IMR-90 (cell line): ENCODE data around the gene ZNF74. TPM values are rescaled to one million over a fixed set of nuclear protein-coding genes. Genes with fewer than 3 reads are reported as not detected.
A peak's percentile ranks its signal among the peaks of the same experiment; 100 is the strongest.

Source experiments
- ATAC-seq: fragments of 200-7000 bp; cut with Tn5 transposase; 2 replicates; pipeline ENCODE4 v1.9.1; 2020; ENCODE audit warnings: low read depth, mild to moderate bottlenecking, moderate library complexity
- BruUV-seq: library from RNA; stranded (reverse); fragments of 400-500 nt; replicated peaks from 2 replicates; lab custom pipeline; 2021; lab: Mats Ljungman, UMichigan
- CTCF ChIA-PET: fragments of 300-600 bp; formaldehyde crosslinking; extraction: SDS; loops from one replicate; lab custom pipeline; 2021; ENCODE audit warnings: antibody characterized with exemption; lab: Yijun Ruan, JAX
- POLR2A ChIA-PET: fragments of 300-600 bp; sonication (Branson Sonifier 250); formaldehyde crosslinking; loops from one replicate; lab custom pipeline; 2022; ENCODE audit warnings: antibody characterized with exemption; ENCODE audit not compliant: unreplicated experiment; lab: Charles Lee
- DNase-seq: peaks from one replicate; pipeline ENCODE4 v3.0.0; 2013
- H2AFZ ChIP-seq: replicated peaks from 2 replicates; pipeline ENCODE3; 2013; ENCODE audit warnings: low read length, mild to moderate bottlenecking; ENCODE audit not compliant: poor library complexity
- H2AK5ac ChIP-seq: 2 replicates; pipeline ENCODE4 v1.6.1; 2013; ENCODE audit warnings: low read depth, low read length, inconsistent platforms
- H2AK9ac ChIP-seq: replicated peaks from 2 replicates; pipeline ENCODE3; 2013; ENCODE audit warnings: mild to moderate bottlenecking, low read depth, low read length, moderate library complexity; ENCODE audit not compliant: poor library complexity
- H2BK120ac ChIP-seq: 2 replicates; pipeline ENCODE4 v1.6.1; 2013; ENCODE audit warnings: low read depth, low read length, inconsistent platforms
- H2BK15ac ChIP-seq: 3 replicates; pipeline ENCODE4 v1.6.1; 2013; ENCODE audit warnings: low read depth, low read length, inconsistent platforms
- H2BK20ac ChIP-seq: 2 replicates; pipeline ENCODE4 v1.6.1; 2013; ENCODE audit warnings: low read depth, mild to moderate bottlenecking, inconsistent platforms, low read length, moderate library complexity
- H2BK5ac ChIP-seq: 2 replicates; pipeline ENCODE4 v1.6.1; 2013; ENCODE audit warnings: mild to moderate bottlenecking, low read depth, low read length, inconsistent platforms; ENCODE audit not compliant: poor library complexity, severe bottlenecking
- H3K14ac ChIP-seq: replicated peaks from 2 replicates; pipeline ENCODE4 v1.6.1; 2013; ENCODE audit warnings: low read depth, low read length, inconsistent platforms
- H3K18ac ChIP-seq: 2 replicates; pipeline ENCODE4 v1.6.1; 2013; ENCODE audit warnings: low read depth, low read length, control low read depth
- H3K23ac ChIP-seq: 2 replicates; pipeline ENCODE4 v1.6.1; 2013; ENCODE audit warnings: low read depth, low read length, inconsistent platforms
- H3K27ac ChIP-seq: 2 replicates; pipeline ENCODE4 v1.5.1; 2013; ENCODE audit warnings: mild to moderate bottlenecking, control low read depth, low read length; ENCODE audit not compliant: insufficient read depth
- H3K27me3 ChIP-seq: 2 replicates; pipeline ENCODE4 v1.6.1; 2013; ENCODE audit warnings: low read length; ENCODE audit not compliant: control insufficient read depth, insufficient read depth
- H3K36me3 ChIP-seq: 2 replicates; pipeline ENCODE4 v1.6.1; 2013; ENCODE audit warnings: low read length, mixed read lengths; ENCODE audit not compliant: control insufficient read depth, insufficient read depth
- H3K4ac ChIP-seq: 2 replicates; pipeline ENCODE4 v1.6.1; 2013; ENCODE audit warnings: low read depth, low read length, inconsistent platforms
- H3K4me1 ChIP-seq: 2 replicates; pipeline ENCODE4 v1.6.1; 2013; ENCODE audit warnings: low read length, mixed read lengths; ENCODE audit not compliant: control insufficient read depth, insufficient read depth
- H3K4me2 ChIP-seq: 2 replicates; pipeline ENCODE4 v1.6.1; 2013; ENCODE audit warnings: low read depth, mild to moderate bottlenecking, control low read depth, low read length, moderate library complexity
- H3K4me3 ChIP-seq: 2 replicates; pipeline ENCODE4 v1.5.1; 2013; ENCODE audit warnings: low read depth, mild to moderate bottlenecking, control low read depth, low read length, moderate library complexity; ENCODE audit not compliant: insufficient read depth
- H3K56ac ChIP-seq: 2 replicates; pipeline ENCODE4 v1.6.1; 2013; ENCODE audit warnings: low read length, inconsistent platforms; ENCODE audit not compliant: insufficient read depth; ENCODE audit errors: extremely low read depth
- H3K79me1 ChIP-seq, 2 experiments: 2 replicates each; pipeline ENCODE4 v1.6.1; 2013; ENCODE audit warnings: low read length in 2 of 2, inconsistent platforms in 1 of 2, low read depth in 1 of 2
- H3K9ac ChIP-seq: 2 replicates; pipeline ENCODE4 v1.6.1; 2013; ENCODE audit warnings: low read depth, low read length, control low read depth
- H3K9me1 ChIP-seq: 2 replicates; pipeline ENCODE4 v1.6.1; 2013; ENCODE audit warnings: low read length, inconsistent platforms; ENCODE audit not compliant: insufficient read depth
- H3K9me3 ChIP-seq: 2 replicates; pipeline ENCODE4 v1.6.1; 2013; ENCODE audit warnings: low read length; ENCODE audit not compliant: control insufficient read depth, insufficient read depth
- H4K20me1 ChIP-seq: 2 replicates; pipeline ENCODE4 v1.6.1; 2013; ENCODE audit warnings: low read length, inconsistent platforms; ENCODE audit not compliant: insufficient read depth
- H4K5ac ChIP-seq: 2 replicates; pipeline ENCODE4 v1.6.1; 2013; ENCODE audit warnings: mild to moderate bottlenecking, low read depth, low read length, control low read depth
- H4K8ac ChIP-seq, 2 experiments: 2 replicates each; pipeline ENCODE4 v1.6.1; 2013; ENCODE audit warnings: low read depth in 2 of 2, low read length in 2 of 2, control low read depth in 1 of 2, inconsistent platforms in 1 of 2
- H4K91ac ChIP-seq: 2 replicates; pipeline ENCODE4 v1.6.1; 2013; ENCODE audit warnings: low read depth, low read length, inconsistent platforms; ENCODE audit not compliant: insufficient read depth
- BHLHE40 ChIP-seq: fragments of 150-350 bp; IDR thresholded peaks from 2 replicates; pipeline ENCODE4 v1.6.1; 2016; ENCODE audit warnings: mild to moderate bottlenecking, low read depth, low read length
- CEBPB ChIP-seq: IDR thresholded peaks from 2 replicates; pipeline ENCODE4 v1.6.1; 2012; ENCODE audit warnings: low read depth, low read length, improper control_type of control experiment
- CHD1 ChIP-seq: IDR thresholded peaks from 2 replicates; pipeline ENCODE4 v1.6.1; 2012; ENCODE audit warnings: low read depth, low read length, improper control_type of control experiment
- FOS ChIP-seq: fragments of 150-350 bp; IDR thresholded peaks from 2 replicates; pipeline ENCODE4 v1.6.1; 2016; ENCODE audit warnings: low read depth, low read length
- MAFK ChIP-seq: IDR thresholded peaks from 2 replicates; pipeline ENCODE4 v1.6.1; 2012; ENCODE audit warnings: low read depth, low read length, improper control_type of control experiment
- MAZ ChIP-seq: IDR thresholded peaks from 2 replicates; pipeline ENCODE4 v1.6.1; 2012; ENCODE audit warnings: low read depth, mild to moderate bottlenecking, low read length, improper control_type of control experiment, moderate library complexity, borderline replicate concordance
- NFE2L2 ChIP-seq: fragments of 150-350 bp; IDR thresholded peaks from 2 replicates; pipeline ENCODE4 v1.6.1; 2016; ENCODE audit warnings: low read depth, mild to moderate bottlenecking, low read length
- POLR2A ChIP-seq: IDR thresholded peaks from 2 replicates; pipeline ENCODE4 v1.6.1; 2012; ENCODE audit warnings: mild to moderate bottlenecking, low read depth, low read length
- RAD21 ChIP-seq: IDR thresholded peaks from 2 replicates; pipeline ENCODE4 v1.6.1; 2012; ENCODE audit warnings: low read length, improper control_type of control experiment
- RCOR1 ChIP-seq: IDR thresholded peaks from 2 replicates; pipeline ENCODE4 v1.6.1; 2012; ENCODE audit warnings: mild to moderate bottlenecking, low read length, improper control_type of control experiment; ENCODE audit not compliant: insufficient replicate concordance
- RFX5 ChIP-seq: IDR thresholded peaks from 2 replicates; pipeline ENCODE4 v1.8.0; 2012; ENCODE audit warnings: low read depth, mild to moderate bottlenecking, low read length, moderate library complexity
- SMC3 ChIP-seq: fragments of 150-350 bp; IDR thresholded peaks from 2 replicates; pipeline ENCODE4 v1.6.1; 2016; ENCODE audit warnings: low read depth, mild to moderate bottlenecking, antibody characterized with exemption, low read length, moderate library complexity
- WGBS, 2 experiments: methylation state at CpG; one replicate each; pipeline versions ENCODE4 v1.1.5 to v1.1.7; 2013; ENCODE audit warnings: missing lambda C conversion rate in 2 of 2; ENCODE audit not compliant: insufficient read length in 1 of 2; ENCODE audit errors: extremely low coverage in 2 of 2; 5-methylcytosine and 5-hydroxymethylcytosine counted together
- dilution Hi-C: fragments of 300-500 bp; cut with HindIII; formaldehyde crosslinking; loops from one replicate; pipeline ENCODE4 v1.14.3; 2018; ENCODE audit warnings: low sequenced_read_pairs; ENCODE audit not compliant: unreplicated experiment
- in situ Hi-C: fragments of 300-500 bp; cut with MboI; formaldehyde crosslinking; loops from 3 replicates; pipeline ENCODE4 v1.14.3; 2019; ENCODE audit warnings: low sequenced_read_pairs, inconsistent platforms, mixed read lengths
- intact Hi-C: fragments of 100-400 bp; cut with micrococcal nuclease; formaldehyde crosslinking; loops from 2 replicates; pipeline ENCODE4 v1.10.0; 2022
- polyA plus RNA-seq, 3 experiments: library from polyadenylated mRNA; depleted of rRNA; stranded (reverse); fragments of >200 nt; gene quantifications; 2 replicates each; pipeline ENCODE4 v1.2.3, GENCODE V29; 2012; ENCODE audit warnings: low replicate concordance in 1 of 3
- total RNA-seq: library from RNA; depleted of rRNA; stranded (reverse); fragments of >200 nt; gene quantifications from 2 replicates; pipeline ENCODE4 v1.2.3, GENCODE V29; 2012
- TF ChIP-seq, protein P1 (sequence below): conservative IDR thresholded peaks from 2 replicates; pipeline ENCODE4 v1.5.1; 2012; ENCODE audit warnings: mild to moderate bottlenecking, low read depth, low read length, improper control_type of control experiment
- TF ChIP-seq, protein P2 (sequence below): fragments of 150-350 bp; IDR thresholded peaks from 2 replicates; pipeline ENCODE4 v1.6.1; 2016; ENCODE audit warnings: low read depth, mild to moderate bottlenecking, low read length, moderate library complexity, borderline replicate concordance

The ZNF74 gene
- total and polyA plus RNA-seq, 2 of the 4 experiments (the other 2 are of a cell fraction) = 7.5 to 8.4 TPM

DNA sequence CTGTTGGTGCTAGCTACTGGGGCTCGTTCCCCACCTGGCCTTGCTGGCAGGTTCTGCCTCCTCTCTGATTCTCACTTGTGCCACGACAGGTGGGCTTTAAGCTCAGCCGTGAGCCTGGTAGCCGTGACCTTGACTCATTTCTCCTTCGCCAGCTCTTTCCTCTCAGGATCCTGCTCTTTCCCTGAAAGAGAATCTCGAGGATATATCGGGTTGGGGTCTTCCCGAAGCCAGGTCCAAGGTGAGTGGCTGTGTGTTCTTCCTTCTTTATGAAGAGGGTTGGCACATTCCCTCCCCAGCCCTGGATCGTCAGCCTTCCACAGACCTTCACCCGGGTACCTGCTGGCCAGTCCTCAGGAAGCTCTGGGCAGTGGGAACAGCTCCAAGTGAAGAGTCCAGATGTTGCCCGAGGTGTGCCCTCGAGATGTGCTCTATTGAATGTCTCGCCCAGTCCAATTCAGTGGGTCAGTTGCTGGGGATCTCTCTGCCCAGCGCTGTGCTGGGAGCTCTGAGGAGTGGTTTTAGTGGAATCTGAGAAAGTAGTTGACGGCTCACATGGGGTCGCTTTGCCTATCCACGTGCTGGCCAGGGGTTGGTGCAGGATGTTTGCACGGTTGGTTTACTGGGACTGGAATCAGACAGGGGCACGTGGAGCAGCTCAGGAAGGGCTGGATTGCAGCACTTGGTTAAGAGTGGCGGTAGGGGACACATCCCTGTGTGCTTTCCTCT, 1.4 kb downstream of the ZNF74 start (continued):
- TF ChIP-seq MAZ = no peak
- no peak for TF ChIP-seq RCOR1

DNA sequence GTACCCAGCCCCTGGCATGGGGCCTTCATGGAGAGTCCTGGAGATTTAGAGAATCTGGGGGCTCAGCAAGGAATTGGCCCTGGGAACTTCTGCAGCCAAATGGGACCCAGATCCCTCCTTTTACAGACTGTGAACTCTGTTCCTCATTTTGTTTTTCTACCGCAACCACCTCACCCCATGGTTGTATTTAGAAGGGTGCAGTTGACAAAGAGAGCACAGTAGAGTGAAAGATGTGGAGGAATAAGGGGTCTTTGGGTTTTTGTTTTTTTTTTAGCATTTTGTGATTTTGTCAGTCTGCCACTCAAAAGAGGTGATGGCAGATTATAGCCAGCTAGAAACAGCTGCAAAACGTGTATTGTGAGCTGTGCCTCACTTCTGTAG, 1.9 kb downstream of the ZNF74 start:
- Histone ChIP-seq H3K4ac (no peak overlapping the region), H3K14ac (no peak overlapping the region), H4K8ac (no peak overlapping the region), H3K9me3 (no peaks in the 10 kb centered on the region), H3K4me1 (peaks cover 14% of the 10 kb centered on the region), H2BK120ac (no peak overlapping the region), H2BK5ac (no peak overlapping the region), H3K9ac (no peak overlapping the region), H2AK5ac (no peak overlapping the region; the same call in 1 of the 2 replicates), H3K56ac (no peak overlapping the region), H3K23ac (peak overlapping the region; percentile 31), H4K5ac (no peak overlapping the region), H3K18ac (no peak overlapping the region), H2BK15ac (no peak overlapping the region), H2AFZ (no peak overlapping the region), H3K4me3 (no peak overlapping the region), H3K27me3 (no peaks in the 10 kb centered on the region), H3K79me1 (peaks cover 31 to 45% of the 10 kb centered on the region in 2 experiments), H3K36me3 (peaks cover 7% of the 10 kb centered on the region; the same call in 1 of the 2 replicates), H2BK20ac (no peak overlapping the region), H3K27ac (no peak overlapping the region), H3K9me1 (peaks cover 30% of the 10 kb centered on the region), H4K20me1 (peaks cover 13% of the 10 kb centered on the region), H2AK9ac (no peak overlapping the region), H4K91ac (no peak overlapping the region), H3K4me2 (peak overlapping the region; percentile 80; the same call in 1 of the 2 replicates)
- dilution Hi-C loops (no loop called here), in situ Hi-C loops (loop anchor here (10.0 kb wide), 1 partner anchor 59 kb away; no protein-coding TSS in a partner anchor), intact Hi-C loops (loop anchor here (2.0 kb wide), 1 partner anchor 75 kb away; the partner anchor contains the start of gene DGCR6L)
- ChIA-PET POLR2A (interaction anchor here (0.6 kb wide), 2 partner anchors 78 to 1302 kb away, joined by 3 read pairs; no protein-coding TSS in a partner anchor), CTCF (interaction anchor here (0.8 kb wide), 1 partner anchor 16 kb away, joined by 3 read pairs; no protein-coding TSS in a partner anchor)
- DNase-seq = no peak
- 9% methylated on average over 1 of the region's 2 CpGs; no CpG with 5 or more reads in 1 of the 2 experiments for WGBS, 2 experiments
- no peak for ATAC-seq
- BruUV-seq = no TSS peak
- TF ChIP-seq CEBPB (no peak), FOS (no peak), NFE2L2 (no peak), BHLHE40 (no peak), RFX5 (no peak), RCOR1 (no peak), CHD1 (no peak), SMC3 (no peak), POLR2A (no peak), MAZ (no peak), MAFK (no peak), RAD21 (no peak)
- TF ChIP-seq, protein P1, sequence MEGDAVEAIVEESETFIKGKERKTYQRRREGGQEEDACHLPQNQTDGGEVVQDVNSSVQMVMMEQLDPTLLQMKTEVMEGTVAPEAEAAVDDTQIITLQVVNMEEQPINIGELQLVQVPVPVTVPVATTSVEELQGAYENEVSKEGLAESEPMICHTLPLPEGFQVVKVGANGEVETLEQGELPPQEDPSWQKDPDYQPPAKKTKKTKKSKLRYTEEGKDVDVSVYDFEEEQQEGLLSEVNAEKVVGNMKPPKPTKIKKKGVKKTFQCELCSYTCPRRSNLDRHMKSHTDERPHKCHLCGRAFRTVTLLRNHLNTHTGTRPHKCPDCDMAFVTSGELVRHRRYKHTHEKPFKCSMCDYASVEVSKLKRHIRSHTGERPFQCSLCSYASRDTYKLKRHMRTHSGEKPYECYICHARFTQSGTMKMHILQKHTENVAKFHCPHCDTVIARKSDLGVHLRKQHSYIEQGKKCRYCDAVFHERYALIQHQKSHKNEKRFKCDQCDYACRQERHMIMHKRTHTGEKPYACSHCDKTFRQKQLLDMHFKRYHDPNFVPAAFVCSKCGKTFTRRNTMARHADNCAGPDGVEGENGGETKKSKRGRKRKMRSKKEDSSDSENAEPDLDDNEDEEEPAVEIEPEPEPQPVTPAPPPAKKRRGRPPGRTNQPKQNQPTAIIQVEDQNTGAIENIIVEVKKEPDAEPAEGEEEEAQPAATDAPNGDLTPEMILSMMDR = no peak
- TF ChIP-seq, protein P2, sequence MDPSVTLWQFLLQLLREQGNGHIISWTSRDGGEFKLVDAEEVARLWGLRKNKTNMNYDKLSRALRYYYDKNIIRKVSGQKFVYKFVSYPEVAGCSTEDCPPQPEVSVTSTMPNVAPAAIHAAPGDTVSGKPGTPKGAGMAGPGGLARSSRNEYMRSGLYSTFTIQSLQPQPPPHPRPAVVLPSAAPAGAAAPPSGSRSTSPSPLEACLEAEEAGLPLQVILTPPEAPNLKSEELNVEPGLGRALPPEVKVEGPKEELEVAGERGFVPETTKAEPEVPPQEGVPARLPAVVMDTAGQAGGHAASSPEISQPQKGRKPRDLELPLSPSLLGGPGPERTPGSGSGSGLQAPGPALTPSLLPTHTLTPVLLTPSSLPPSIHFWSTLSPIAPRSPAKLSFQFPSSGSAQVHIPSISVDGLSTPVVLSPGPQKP = no peak
